ENCODE measurements around the gene LRTM1.

Gene LRTM1

DNA sequence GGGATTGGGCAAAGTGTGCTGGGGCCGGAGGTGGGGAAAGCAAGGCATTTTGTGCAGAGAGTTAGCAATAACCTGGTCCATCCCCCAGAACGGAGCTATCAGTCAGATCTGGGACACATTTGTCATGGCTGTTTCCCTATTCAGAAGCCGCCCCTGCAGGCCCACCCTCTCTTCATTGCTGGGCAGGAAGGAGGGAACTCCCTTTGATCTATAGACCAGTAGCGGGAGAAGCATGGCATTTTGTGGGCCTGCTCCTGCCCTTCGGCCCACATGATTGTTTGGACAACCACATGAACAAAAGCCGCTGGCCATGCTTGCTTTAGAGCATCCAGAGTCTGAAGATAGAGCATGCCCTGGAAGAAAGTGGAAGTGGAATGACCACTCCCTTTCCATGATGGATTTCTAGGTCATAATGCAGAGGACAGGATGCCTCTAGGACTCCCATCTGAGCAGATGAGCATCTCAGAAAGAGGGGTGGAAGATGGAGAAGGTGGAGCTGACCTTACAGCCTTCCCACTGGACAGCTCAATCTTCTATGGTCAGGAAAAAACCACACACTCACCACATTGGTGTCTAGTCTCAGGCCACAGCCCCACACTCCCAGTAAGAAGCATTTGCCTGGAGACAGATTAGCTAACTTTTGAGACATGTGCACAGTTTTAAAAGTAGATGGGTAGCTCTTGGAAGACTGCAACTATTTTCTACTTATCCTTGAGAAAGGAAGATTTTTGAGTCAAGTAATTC, 11.9 kb upstream of the LRTM1 start:
- no peak for DNase-seq

DNA sequence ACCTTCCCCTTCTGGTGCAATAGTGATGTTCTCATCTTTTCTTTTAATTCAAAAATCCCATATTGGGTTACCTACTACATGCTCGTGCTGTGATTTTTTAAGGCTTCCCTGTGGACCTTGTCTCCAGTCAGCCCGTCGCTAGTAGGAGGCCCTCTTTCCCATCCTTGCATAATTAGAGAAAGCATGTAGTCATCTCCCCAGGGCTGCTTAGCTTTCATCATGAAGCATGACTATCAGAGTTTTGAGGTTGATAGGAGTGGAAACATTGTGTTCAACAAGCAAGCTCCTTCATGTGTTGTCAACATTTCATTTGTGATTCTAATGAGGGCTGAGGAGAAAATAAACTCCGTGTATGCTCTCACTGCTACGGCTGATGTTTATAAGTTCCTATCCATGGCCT, 8.7 kb upstream of the LRTM1 start:
- no peak for DNase-seq

DNA sequence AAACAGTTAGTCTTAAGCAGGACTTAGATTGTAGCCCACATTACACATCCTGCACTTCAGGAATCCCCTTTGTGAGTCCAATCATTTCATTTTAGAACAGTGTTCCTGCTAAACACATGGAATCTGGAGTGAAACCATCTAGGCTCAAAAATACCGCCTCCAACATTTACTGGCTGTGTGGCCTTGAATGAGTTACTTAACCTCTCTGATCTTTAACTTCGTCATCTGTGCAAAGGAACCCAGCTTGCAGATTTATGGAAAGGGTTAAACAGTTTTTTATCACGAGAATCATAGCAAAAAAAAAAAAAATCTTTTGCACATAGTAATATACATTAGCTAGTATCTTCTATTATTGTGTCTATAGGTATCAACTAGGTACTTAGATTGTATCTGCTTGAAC, 8.0 kb upstream of the LRTM1 start:
- no peak for DNase-seq

DNA sequence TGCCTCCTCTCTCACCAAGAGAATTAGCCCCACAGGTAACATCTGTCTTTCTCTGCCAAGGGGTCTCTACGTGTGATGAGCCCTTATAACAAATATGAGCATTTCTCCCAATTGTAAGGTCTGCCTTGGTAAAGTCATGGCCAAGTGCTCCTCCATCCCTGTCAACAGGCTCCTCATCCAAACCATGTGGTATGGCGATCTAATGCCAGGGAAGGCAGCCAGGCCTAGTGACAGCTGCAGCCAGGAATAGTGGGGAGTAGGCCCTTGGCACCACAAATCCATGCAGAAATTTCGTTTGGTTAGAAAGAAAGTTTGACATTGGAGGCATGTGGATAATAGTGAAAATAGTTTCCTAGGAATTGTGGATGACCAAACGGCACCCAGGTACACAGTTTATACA, 4.7 kb upstream of the LRTM1 start:
- no peak for DNase-seq

DNA sequence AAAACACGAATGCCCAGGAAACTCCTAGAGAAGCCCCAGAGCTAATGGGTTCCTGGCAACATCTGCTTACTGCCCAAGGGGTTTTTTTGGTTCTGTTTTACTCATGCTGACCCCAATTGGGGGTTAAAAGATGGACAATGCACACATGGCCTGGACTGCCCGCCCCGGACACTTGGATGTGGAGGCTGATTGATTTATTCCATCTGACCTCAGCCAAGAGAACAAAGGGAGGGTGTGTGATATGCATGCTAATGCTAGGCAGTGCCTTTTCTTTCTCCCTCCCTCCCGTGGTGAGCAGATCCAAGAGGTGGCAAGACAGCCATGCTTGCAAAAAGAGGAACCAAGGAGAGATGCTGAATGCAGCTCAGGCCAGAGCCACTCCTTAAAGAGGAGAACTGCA, 3.3 kb upstream of the LRTM1 start:
- DNase-seq = no peak

DNA sequence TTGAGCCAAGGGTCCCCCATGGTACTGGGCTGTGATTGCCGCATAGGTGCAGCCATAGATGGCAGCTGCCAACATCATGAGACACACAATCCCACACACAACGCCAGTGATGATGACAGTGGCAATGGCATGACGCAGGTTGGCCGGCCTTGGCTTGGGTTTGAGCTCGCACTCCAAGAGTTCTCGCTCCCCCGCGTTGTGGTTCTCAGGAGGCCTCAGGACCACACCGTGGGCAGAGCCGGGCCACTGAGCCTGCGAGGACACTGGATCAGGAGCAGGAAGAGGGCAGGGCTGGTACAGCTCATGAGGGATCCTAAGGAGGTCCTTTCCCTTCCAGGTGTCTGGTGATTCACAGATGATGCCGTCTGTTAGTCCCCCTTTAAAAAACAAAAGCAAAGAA, 9.3 kb downstream of the LRTM1 start:
- DNase-seq = no peak

DNA sequence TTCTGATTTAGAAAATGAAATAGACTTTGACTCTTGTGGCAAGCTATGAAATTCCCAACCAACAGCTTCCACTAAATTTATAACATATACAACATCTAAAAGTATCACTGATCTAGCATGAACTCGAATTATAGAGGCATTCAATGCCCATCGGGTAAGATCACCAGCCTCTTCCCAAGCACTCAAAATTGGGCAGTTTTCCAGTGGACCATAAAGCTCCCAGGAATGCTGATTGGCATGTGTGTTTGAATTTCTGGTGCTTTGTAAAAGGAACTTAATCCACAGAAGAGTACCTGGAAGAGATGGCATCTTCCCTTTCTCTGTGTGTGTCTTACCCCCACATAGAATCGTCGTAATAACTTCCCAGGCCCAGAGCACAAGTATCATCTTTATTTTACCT, 10.0 kb downstream of the LRTM1 start:
- no peak for DNase-seq

DNA sequence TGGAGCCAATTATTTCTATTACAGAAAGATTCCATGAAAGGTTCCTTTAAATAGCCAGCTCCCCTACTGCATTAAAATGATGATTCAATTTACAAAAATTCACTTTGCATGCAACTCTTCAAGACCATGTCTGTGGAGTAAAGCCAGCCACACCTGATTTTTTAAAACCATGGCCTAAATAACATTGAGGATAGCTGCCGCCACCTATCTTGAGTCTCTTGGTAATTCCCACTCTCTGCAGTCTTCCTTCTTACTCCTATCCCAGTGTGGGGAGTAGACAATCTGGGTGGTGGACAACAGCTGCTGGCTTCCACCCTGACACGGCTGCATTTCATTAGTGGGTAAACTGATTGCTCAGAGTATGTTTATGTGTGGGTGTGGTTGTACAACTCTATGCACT, 10.7 kb downstream of the LRTM1 start:
- DNase-seq = no peak

DNA sequence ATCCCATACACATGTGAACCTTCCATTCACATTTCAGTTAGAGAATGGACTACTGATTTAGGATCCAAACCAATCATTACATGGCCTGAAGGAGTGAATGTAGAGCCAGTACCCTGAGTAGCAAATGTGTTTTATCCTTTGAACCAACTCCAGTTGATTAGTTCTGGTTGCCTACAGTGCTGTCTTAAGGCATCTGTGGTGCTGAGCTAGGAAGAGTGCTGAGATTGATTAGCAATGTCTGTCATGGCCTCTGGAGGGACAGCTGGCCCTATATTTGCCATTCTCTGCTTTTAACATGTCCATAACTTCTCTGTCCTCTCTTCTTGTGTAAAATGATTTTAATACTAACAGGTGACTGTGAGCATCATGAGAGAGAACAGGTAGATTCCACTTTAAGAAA, 11.1 kb downstream of the LRTM1 start:
- no peak for DNase-seq

DNA sequence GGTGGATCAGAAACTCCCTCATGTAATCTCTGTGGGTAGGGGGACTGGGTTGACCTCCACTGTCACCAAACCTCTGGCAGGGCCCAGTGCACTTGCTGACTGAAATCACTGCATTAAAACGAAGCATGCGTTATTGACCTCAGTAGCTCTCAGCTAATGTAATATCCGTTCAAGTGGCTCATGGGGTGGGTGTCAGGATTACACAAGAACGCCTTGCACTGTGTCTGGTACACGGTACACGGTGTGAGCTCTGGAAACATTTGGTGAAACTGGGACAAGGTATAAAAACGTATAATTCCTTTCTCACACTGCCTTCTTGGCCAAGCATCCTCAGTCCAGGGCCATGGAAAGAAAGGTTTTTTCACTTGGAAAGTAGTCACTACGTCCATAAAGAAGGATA, 11.9 kb downstream of the LRTM1 start:
- DNase-seq = no peak

DNA sequence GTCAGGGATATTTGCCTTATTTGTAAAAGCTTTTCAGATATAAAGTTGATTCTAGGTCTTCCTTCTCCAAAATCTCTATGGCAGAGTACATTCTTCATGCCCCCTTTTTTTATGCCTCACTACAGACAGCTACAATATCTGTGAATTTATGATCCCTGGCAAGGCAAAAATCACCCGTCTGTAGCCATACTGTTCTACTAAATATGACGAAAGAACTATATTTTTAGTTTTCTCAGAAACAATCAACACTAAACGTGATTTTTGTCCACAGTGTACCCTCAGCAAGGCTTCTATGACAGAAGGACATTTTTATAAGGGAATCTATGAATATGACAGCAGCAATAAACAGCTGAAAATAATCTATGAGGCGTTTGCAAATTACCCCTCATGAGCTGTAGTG, 12.7 kb downstream of the LRTM1 start:
- no peak for DNase-seq

DNA sequence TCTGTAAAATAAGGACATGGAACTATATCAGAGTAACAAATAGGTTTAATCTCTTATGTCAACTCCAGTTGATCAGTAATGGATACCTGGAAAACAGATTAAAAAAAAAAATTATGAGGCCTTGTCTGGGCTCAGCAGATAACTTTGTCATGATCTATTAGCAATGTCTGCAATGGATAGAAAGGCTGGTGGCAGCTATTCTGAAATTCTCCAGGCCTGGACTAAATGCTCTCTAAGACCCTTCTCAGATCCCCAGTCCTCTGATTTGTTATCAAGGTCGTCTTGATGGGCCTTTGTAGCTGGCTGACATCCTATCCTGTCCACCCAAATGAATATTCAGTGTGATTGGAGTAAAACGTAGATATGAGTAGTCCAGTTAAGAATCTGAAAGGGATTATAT, 13.7 kb downstream of the LRTM1 start:
- DNase-seq = no peak

DNA sequence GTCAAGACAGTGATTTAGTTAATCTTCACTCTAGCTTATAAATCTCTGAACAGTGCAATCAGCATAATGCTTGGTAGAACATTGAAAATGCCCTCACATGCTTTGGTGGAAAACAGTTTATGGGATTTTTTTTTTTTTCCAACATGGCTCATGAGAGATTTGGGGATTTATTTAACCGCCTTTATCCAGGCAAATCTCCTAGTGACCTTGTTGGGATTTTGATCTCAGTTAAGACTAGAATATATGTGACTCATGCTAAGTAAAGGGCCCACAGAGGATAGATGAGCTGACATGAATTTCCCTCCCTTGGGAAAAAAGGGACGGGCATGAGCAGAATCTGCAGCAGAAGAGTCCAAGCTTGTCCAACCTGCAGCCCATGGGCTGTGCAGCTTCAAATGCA, 18.7 kb downstream of the LRTM1 start:
- DNase-seq = no peak

DNA sequence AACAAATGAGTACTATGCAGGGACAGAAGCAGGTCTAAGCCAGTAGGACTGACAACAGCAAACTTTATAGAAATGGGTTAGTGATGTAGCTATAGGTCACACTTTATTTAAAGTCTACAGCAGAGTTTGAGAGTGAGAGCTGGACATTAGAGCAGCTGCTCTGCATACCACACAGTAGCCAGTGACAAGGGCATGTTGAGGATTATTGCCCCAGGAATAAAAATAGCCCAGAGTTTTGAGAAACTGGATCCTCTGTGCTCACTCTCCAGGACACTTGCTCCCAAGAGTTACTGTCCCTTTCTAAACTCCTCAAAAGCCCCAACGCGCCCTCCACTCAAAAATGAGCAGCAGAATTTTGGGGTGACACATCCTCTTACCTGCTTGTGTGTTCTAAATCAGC, 21.1 kb downstream of the LRTM1 start:
- no peak for DNase-seq

DNA sequence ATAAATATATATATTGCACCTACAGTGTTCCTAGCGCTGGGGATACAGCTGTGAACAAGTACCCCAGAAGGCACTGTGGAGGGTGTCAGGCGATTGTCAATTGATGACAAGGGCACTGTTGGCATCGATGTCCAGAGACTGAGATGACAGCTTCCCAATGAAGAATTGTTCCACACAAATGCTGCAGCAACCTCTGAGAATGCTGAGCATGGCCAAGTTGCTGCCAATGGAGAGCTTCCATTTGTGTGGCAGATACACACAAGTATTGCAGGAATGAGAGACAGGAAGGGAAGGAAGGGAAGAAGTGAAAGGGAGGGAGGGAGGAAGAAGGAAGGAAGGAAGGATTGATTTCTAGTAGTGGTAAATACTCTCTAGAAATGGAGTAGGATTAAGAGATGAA, 21.9 kb downstream of the LRTM1 start:
- DNase-seq = no peak

DNA sequence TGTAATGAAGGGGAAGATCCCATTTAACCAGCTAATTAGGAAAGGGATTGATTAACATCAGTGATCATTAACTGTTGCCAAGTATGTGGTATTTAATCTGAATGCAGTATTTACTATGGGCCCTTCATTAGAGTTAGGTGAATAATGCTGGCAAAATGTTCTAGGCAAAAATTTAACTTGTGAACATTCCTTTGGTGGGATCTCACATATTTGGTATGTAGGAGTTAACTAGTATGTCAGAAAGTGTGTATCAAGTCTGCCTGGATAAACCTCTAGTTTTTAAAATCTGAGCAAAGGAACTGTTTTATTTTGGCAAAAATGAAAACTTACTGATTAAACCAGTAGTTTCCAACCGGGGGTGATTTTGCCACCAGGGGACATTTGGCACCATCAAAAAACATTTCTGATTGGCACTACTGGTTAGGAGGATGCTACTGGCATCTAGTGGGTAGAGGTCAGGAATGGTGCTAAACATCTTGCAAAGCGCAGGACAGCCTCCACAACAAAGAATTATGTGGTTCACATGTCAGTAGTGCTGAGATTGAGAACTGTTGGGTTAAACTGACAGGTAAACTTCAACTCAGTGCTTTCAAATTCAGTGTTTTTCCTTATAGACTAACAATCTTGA, 22.5 kb downstream of the LRTM1 start:
- no peak for DNase-seq

DNA sequence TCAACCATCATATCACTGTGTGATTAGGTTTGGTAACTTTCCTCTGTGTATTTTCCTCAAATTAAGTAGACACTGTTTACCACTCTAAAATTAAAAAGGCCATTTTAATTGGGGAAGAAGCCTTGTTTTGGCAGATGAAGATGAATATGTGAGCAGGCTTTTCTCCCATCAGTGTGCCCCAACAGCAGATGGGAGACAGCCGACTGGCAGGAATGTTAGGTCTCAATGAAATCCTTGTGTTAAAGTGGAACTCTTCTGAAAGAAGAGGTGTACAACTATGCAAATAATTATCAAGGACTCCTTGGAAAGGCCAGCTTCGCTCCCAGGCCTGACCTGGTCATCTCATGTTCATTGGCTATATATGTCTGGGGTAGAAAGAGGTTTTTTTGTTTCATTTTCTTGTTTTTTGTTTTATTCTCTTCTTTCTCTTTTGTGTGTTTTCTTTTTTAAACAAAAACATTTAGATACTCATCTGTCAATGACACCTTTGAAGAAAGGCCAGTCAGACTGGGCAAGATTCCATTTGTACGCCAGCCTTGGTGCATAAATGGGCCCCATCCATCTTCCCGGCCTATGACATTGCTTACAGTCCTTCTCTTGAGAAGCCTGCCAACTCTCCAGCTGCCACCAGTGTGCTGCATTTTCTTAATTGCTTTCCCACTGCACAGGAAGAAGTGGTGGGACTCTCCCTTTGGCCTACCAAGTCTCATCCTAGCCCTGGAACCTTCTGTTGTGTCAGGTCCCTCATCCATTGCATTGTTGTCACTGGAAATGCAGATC, 25.8 kb downstream of the LRTM1 start:
- DNase-seq = no peak

DNA sequence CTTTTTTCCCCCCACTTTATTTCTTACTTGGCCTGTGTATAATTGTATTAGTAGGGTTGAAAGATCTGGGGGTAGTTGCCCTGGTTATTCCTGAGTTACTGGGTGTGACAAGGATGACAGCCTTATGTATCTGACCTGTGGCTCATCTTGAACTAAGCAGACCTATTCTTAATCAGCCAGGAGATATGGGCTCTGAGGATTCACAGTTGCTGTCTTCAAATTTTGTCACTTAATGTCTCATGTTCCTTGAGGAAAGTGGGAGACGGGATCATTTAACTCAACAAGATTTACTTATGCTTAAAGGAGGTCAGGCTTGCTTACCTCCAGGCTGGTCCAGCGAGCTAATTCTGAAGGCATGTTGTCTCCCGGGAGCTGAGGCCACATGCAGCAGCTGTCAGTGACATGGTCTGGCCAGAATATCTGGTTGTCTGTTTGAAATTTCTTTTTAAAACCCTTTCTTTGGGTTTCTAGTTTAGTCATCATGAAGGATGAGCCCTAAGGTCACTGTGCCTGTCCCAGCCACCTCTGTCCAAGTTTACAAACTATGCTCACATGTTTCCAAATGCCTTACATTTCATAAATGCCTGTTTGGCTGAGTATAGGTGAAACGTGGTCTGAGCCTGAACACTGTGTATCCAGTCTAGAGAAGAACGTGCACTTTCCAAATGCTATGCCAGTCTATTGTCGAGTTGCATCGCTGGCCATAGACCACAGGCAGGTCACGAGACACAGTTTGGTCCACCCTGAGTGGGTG, 26.8 kb downstream of the LRTM1 start:
- DNase-seq = no peak

DNA sequence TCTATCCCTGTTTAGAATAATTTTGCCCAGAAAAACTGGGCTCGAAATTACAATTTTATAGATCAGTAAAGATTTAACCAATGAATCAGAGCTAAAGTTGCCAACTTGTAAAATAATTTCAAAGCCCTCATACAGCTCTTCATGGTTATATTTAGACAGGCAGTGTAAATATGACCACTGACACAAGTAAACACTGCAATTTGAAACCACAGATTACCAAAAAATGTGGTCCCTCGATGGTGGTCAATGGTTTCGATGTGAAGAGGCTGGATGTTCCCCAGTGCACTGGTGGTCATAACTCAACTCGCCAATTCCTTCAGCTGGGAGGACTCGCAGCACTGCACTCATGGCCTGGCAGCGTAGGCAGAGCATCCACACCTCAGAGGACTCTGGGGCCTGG, 28.6 kb downstream of the LRTM1 start:
- no peak for DNase-seq

DNA sequence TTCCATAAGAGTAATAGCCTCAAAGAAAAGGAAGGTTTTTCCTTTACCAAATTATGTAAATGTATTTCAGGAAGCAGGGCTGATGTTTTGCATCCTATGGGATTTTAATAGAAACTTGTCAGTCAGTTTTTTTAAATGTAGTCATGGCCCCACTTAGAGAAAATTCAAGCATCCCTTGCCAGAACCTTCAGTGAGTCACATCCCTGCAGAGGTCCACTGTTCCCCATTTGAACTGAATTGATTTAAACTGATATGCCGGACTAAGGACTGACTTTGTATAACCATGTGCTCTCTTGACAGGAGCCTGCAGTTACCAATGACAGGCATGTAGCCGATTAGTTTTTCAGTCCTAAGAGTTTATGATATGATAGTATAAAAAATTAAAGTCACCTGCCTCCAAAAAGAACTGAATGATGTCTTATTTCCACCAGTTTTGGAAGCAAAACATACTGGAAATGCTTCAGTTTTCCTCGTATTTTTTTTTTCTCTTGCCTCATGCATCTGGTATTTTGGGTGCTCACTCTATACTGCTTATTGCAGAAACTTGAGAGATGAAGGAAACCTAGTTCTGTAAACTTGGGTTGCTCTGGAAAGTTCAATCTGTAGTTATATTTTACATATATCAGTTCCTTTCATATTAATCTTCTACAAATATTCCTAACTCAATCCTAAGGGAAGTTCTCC, 30.7 kb downstream of the LRTM1 start:
- DNase-seq = no peak

DNA sequence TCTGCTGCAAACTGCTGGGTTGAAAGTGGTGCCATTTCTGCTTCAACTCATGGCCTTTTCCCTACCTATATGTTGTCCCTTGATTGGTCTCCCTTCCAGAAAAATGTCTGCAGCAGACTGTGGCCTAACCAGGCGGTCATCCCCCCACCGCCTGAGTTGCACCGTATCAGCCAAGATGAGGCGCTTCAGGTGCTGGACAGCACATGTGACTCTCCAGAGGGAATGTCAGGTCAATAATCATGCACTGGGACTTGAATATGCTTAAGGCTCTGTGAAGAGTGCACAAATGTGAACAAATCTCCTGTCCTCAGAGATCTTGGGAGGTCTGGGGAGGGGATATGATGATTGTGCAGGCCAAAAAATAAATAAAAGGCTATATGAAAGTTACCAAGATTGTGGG, 32.2 kb downstream of the LRTM1 start:
- no peak for DNase-seq

DNA sequence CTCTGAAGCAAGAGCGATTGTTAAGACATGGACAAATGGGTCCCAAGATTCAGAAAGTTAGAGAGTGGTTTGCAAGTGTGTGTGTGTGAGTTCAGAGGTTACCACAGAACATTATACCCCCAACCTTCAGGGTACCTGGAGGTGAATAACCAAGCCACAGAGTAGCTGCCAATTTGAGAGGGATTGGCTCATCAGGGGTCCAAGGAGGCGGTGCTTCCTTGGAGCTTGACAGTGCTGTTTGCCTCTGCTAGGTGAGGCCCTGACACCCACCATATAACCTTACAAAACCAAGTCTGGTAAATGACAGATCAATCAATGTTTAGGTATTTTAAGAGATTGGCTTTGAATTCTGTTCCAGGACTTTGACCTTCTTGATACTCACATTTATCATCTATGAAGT, 35.7 kb downstream of the LRTM1 start:
- no peak for DNase-seq

DNA sequence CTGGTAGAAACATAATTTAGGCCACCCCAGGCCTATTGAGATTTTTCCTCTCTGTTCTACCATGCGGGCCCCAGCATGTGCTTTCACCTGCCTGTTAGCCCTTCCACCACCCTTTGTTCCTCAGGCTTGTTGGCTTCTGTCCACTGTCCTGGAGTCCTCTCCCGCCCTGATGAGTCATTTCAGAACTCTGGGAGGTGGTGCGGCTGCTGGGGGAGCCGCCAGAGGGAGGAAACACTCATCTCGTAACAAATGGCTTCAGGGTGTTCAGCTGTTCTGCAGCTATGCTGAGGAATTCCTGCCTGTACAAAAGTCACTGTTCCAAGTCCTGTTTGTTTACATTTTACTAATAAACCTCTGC, 36.3 kb downstream of the LRTM1 start:
- DNase-seq = no peak
